HEK293 (cell line): ENCODE results near the gene TFDP1.

Experiments
- GLIS2 ChIP-seq: fragments of 450-650 bp; formaldehyde crosslinking; IDR thresholded peaks from 2 replicates; pipeline ENCODE4 v1.5.1; 2016; ENCODE audit warnings: missing biosample characterization, missing genetic modification characterization
- IKZF3 ChIP-seq: fragments of 450-650 bp; IDR thresholded peaks from 2 replicates; pipeline ENCODE4 v1.5.0; 2018; ENCODE audit warnings: missing biosample characterization, mild to moderate bottlenecking, missing genetic modification characterization, moderate library complexity
- INSM2 ChIP-seq: fragments of 450-650 bp; formaldehyde crosslinking; IDR thresholded peaks from 2 replicates; pipeline ENCODE4 v1.5.1; 2016; ENCODE audit warnings: missing biosample characterization, missing genetic modification characterization
- OSR2 ChIP-seq: fragments of 450-650 bp; formaldehyde crosslinking; IDR thresholded peaks from 2 replicates; pipeline ENCODE4 v1.5.1; 2016; ENCODE audit warnings: missing biosample characterization, missing genetic modification characterization
- SETDB1 ChIP-seq: IDR thresholded peaks from one replicate; pipeline ENCODE4 v1.6.1; 2017; ENCODE audit warnings: mild to moderate bottlenecking, low read length, moderate library complexity, mixed read lengths; ENCODE audit not compliant: insufficient read length
- SP3 ChIP-seq: fragments of 450-650 bp; formaldehyde crosslinking; IDR thresholded peaks from 2 replicates; pipeline ENCODE4 v1.5.1; 2016; ENCODE audit warnings: missing biosample characterization, missing genetic modification characterization
- YY2 ChIP-seq: fragments of 450-650 bp; formaldehyde crosslinking; IDR thresholded peaks from 2 replicates; pipeline ENCODE4 v1.5.1; 2016; ENCODE audit warnings: missing biosample characterization, missing genetic modification characterization
- ZNF211 ChIP-seq: fragments of 450-650 bp; formaldehyde crosslinking; IDR thresholded peaks from 2 replicates; pipeline ENCODE4 v1.5.1; 2016; ENCODE audit warnings: low read depth, missing biosample characterization, missing genetic modification characterization
- ZNF266 ChIP-seq: fragments of 450-650 bp; formaldehyde crosslinking; IDR thresholded peaks from 2 replicates; pipeline ENCODE4 v1.5.1; 2016; ENCODE audit warnings: missing biosample characterization, missing genetic modification characterization, low read depth
- ZNF292 ChIP-seq: fragments of 450-650 bp; formaldehyde crosslinking; IDR thresholded peaks from 2 replicates; pipeline ENCODE4 v1.5.1; 2016; ENCODE audit warnings: low read depth, missing biosample characterization, missing genetic modification characterization, borderline replicate concordance
- ZNF37A ChIP-seq: fragments of 450-650 bp; IDR thresholded peaks from 2 replicates; pipeline ENCODE4 v1.5.1; 2018; ENCODE audit warnings: missing biosample characterization, missing genetic modification characterization
- ZNF416 ChIP-seq: fragments of 450-650 bp; formaldehyde crosslinking; IDR thresholded peaks from 2 replicates; pipeline ENCODE4 v1.5.1; 2016; ENCODE audit warnings: missing biosample characterization, missing genetic modification characterization
- ZNF473 ChIP-seq: fragments of 450-650 bp; formaldehyde crosslinking; IDR thresholded peaks from 2 replicates; pipeline ENCODE4 v1.5.1; 2017; ENCODE audit warnings: missing biosample characterization, missing genetic modification characterization
- ZNF501 ChIP-seq: fragments of 450-650 bp; formaldehyde crosslinking; IDR thresholded peaks from 2 replicates; pipeline ENCODE4 v1.5.1; 2016; ENCODE audit warnings: missing biosample characterization, missing genetic modification characterization
- ZNF529 ChIP-seq: fragments of 450-650 bp; formaldehyde crosslinking; IDR thresholded peaks from 2 replicates; pipeline ENCODE4 v1.5.1; 2017; ENCODE audit warnings: missing genetic modification characterization, missing biosample characterization; ENCODE audit not compliant: insufficient replicate concordance
- ZNF561 ChIP-seq: fragments of 450-650 bp; IDR thresholded peaks from 2 replicates; pipeline ENCODE4 v1.5.1; 2018; ENCODE audit warnings: missing biosample characterization, missing genetic modification characterization, borderline replicate concordance
- ZNF621 ChIP-seq: fragments of 450-650 bp; formaldehyde crosslinking; IDR thresholded peaks from 2 replicates; pipeline ENCODE4 v1.5.1; 2017; ENCODE audit warnings: missing biosample characterization, missing genetic modification characterization
- ZNF658 ChIP-seq: fragments of 450-650 bp; formaldehyde crosslinking; IDR thresholded peaks from 2 replicates; pipeline ENCODE4; 2016; ENCODE audit warnings: missing biosample characterization, missing genetic modification characterization
- ZNF707 ChIP-seq: fragments of 450-650 bp; formaldehyde crosslinking; IDR thresholded peaks from 2 replicates; pipeline ENCODE4 v1.5.1; 2016; ENCODE audit warnings: missing biosample characterization, missing genetic modification characterization
- ZNF768 ChIP-seq: fragments of 450-650 bp; formaldehyde crosslinking; IDR thresholded peaks from 2 replicates; pipeline ENCODE4 v1.5.1; 2018; ENCODE audit warnings: missing biosample characterization, mild to moderate bottlenecking, missing genetic modification characterization
- TF ChIP-seq, protein P1 (sequence below): fragments of 450-650 bp; formaldehyde crosslinking; IDR thresholded peaks from 2 replicates; pipeline ENCODE4 v1.5.1; 2016; ENCODE audit warnings: missing biosample characterization, missing genetic modification characterization
- TF ChIP-seq, protein P2 (sequence below): fragments of 450-650 bp; formaldehyde crosslinking; IDR thresholded peaks from 2 replicates; pipeline ENCODE4 v1.5.1; 2016; ENCODE audit warnings: missing biosample characterization, missing genetic modification characterization, borderline replicate concordance
- TF ChIP-seq, protein P3 (sequence below): fragments of 450-650 bp; formaldehyde crosslinking; IDR thresholded peaks from 2 replicates; pipeline ENCODE4 v1.5.0; 2017; ENCODE audit warnings: missing biosample characterization, missing genetic modification characterization, borderline replicate concordance

Gene TFDP1

DNA sequence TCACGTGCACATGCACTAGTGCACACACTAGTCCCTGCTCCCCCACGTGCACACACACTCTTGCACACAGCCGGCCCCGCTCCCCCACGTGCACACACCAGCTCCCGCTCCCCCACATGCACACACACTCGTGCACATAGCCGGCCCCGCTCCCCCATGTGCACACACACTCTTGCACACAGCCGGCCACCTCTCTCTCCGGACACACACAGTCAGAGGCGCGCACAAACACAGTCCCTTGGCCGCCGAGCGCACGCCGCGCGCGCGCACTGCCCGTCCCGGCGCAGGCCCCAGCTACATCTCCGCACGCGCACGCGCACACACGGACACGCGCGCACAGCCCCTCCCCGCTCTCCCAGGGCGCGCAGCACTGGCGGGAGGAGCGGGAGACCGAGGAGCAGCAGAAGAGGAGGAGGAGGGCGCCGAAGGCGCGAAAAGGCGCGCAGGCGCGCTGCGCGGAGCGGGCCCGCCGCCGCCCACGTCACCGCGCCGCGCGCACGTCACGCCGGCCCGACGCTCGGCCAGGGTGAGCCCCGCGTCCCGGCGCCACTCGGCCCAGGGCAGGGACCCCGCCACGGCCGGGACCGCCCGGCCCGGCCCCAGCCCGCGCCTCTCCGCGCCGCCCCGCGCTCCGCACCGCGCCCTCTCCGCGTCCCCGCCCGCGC lies at the start of gene TFDP1 (continued):
- peak; percentile 58; the same call in 1 of the 2 replicates for TF ChIP-seq INSM2 (tag by site-specific recombination)
- TF ChIP-seq, protein P1, sequence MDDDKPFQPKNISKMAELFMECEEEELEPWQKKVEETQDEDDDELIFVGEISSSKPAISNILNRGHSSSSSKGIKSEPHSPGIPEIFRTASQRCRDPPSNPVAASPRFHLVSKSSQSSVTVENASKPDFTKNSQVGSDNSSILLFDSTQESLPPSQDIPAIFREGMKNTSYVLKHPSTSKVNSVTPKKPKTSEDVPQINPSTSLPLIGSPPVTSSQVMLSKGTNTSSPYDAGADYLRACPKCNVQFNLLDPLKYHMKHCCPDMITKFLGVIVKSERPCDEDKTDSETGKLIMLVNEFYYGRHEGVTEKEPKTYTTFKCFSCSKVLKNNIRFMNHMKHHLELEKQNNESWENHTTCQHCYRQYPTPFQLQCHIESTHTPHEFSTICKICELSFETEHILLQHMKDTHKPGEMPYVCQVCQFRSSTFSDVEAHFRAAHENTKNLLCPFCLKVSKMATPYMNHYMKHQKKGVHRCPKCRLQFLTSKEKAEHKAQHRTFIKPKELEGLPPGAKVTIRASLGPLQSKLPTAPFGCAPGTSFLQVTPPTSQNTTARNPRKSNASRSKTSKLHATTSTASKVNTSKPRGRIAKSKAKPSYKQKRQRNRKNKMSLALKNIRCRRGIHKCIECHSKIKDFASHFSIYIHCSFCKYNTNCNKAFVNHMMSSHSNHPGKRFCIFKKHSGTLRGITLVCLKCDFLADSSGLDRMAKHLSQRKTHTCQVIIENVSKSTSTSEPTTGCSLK (tag by site-specific recombination), result no peak
- TF ChIP-seq OSR2, result no peak
- TF ChIP-seq ZNF768 (tag by site-specific recombination), result no peak
- TF ChIP-seq GLIS2 (tag by site-specific recombination), result peak; percentile 68
- no peak for TF ChIP-seq ZNF658
- peak; percentile 78 for TF ChIP-seq ZNF561 (tag by site-specific recombination)
- TF ChIP-seq ZNF37A, result no peak
- TF ChIP-seq IKZF3 (tag by site-specific recombination), result peak; percentile 87; the same call in 1 of the 2 replicates
- TF ChIP-seq ZNF707, result no peak
- no peak for TF ChIP-seq ZNF473 (tag by site-specific recombination)
- TF ChIP-seq, protein P2, sequence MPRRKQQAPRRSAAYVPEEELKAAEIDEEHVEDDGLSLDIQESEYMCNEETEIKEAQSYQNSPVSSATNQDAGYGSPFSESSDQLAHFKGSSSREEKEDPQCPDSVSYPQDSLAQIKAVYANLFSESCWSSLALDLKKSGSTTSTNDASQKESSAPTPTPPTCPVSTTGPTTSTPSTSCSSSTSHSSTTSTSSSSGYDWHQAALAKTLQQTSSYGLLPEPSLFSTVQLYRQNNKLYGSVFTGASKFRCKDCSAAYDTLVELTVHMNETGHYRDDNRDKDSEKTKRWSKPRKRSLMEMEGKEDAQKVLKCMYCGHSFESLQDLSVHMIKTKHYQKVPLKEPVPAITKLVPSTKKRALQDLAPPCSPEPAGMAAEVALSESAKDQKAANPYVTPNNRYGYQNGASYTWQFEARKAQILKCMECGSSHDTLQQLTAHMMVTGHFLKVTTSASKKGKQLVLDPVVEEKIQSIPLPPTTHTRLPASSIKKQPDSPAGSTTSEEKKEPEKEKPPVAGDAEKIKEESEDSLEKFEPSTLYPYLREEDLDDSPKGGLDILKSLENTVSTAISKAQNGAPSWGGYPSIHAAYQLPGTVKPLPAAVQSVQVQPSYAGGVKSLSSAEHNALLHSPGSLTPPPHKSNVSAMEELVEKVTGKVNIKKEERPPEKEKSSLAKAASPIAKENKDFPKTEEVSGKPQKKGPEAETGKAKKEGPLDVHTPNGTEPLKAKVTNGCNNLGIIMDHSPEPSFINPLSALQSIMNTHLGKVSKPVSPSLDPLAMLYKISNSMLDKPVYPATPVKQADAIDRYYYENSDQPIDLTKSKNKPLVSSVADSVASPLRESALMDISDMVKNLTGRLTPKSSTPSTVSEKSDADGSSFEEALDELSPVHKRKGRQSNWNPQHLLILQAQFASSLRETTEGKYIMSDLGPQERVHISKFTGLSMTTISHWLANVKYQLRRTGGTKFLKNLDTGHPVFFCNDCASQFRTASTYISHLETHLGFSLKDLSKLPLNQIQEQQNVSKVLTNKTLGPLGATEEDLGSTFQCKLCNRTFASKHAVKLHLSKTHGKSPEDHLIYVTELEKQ (tag by site-specific recombination), result no peak
- peak; percentile 81; the same call in 1 of the 2 replicates for TF ChIP-seq ZNF501 (tag by site-specific recombination)
- no peak for TF ChIP-seq ZNF416 (tag by site-specific recombination)
- no peak for TF ChIP-seq ZNF211 (tag by site-specific recombination)
- no peak for TF ChIP-seq ZNF292 (tag by site-specific recombination)
- no peak for TF ChIP-seq ZNF529 (tag by site-specific recombination)
- 0 out of 2 replicates have a peak, but pooled peaks have one; percentile 17 for TF ChIP-seq SP3
- TF ChIP-seq ZNF266, result no peak
- TF ChIP-seq SETDB1, result no peak
- TF ChIP-seq, protein P3, sequence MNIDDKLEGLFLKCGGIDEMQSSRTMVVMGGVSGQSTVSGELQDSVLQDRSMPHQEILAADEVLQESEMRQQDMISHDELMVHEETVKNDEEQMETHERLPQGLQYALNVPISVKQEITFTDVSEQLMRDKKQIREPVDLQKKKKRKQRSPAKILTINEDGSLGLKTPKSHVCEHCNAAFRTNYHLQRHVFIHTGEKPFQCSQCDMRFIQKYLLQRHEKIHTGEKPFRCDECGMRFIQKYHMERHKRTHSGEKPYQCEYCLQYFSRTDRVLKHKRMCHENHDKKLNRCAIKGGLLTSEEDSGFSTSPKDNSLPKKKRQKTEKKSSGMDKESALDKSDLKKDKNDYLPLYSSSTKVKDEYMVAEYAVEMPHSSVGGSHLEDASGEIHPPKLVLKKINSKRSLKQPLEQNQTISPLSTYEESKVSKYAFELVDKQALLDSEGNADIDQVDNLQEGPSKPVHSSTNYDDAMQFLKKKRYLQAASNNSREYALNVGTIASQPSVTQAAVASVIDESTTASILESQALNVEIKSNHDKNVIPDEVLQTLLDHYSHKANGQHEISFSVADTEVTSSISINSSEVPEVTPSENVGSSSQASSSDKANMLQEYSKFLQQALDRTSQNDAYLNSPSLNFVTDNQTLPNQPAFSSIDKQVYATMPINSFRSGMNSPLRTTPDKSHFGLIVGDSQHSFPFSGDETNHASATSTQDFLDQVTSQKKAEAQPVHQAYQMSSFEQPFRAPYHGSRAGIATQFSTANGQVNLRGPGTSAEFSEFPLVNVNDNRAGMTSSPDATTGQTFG (tag by site-specific recombination), result no peak
- no peak for TF ChIP-seq ZNF621 (tag by site-specific recombination)
- TF ChIP-seq YY2 (tag by site-specific recombination), result no peak
